A673 (cell line): Measurements from ENCODE around the gene EIF5A2. TPM values are rescaled to one million over a fixed set of nuclear protein-coding genes. Genes with fewer than 3 reads are reported as not detected.

Experiments used
- BruUV-seq: library from RNA; stranded (reverse); fragments of 400-500 nt; replicated peaks from 2 replicates; lab custom pipeline; 2021; lab: Mats Ljungman, UMichigan
- CTCF ChIA-PET: fragments of 300-600 bp; sonication (Branson Sonifier 250); formaldehyde crosslinking; loops from one replicate; lab custom pipeline; 2022; ENCODE audit warnings: antibody characterized with exemption; lab: Charles Lee
- POLR2A ChIA-PET: fragments of 300-600 bp; sonication (Branson Sonifier 250); formaldehyde crosslinking; loops from one replicate; lab custom pipeline; 2022; ENCODE audit warnings: antibody characterized with exemption; ENCODE audit not compliant: low non-redundant PET; lab: Charles Lee
- DNase-seq: peaks from one replicate; pipeline ENCODE4 v3.0.0-alpha.2; 2015; ENCODE audit warnings: low spot score
- H3K27ac ChIP-seq: fragments of 200-600 bp; sonication (generic); 2 replicates; pipeline ENCODE4 v1.5.1; 2016; ENCODE audit warnings: mixed run types, low read depth, mild to moderate bottlenecking, mixed read lengths, antibody characterized with exemption, low read length; ENCODE audit not compliant: poor library complexity, severe bottlenecking
- H3K27me3 ChIP-seq: fragments of 200-600 bp; sonication (generic); replicated peaks from 2 replicates; pipeline ENCODE4 v1.6.1; 2017; ENCODE audit warnings: mixed run types, low read depth, mild to moderate bottlenecking, mixed read lengths, antibody characterized with exemption, low read length; ENCODE audit not compliant: insufficient read depth, poor library complexity
- H3K36me3 ChIP-seq: fragments of 200-600 bp; sonication (generic); 2 replicates; pipeline ENCODE4 v1.6.1; 2016; ENCODE audit warnings: mixed run types, mild to moderate bottlenecking, mixed read lengths, antibody characterized with exemption, low read length; ENCODE audit not compliant: insufficient read depth, poor library complexity, severe bottlenecking
- H3K4me1 ChIP-seq: fragments of 200-600 bp; sonication (generic); 2 replicates; pipeline ENCODE4 v1.6.1; 2017; ENCODE audit warnings: mixed run types, mild to moderate bottlenecking, mixed read lengths, antibody characterized with exemption, low read length; ENCODE audit not compliant: insufficient read depth, poor library complexity, severe bottlenecking
- H3K4me3 ChIP-seq: fragments of 200-600 bp; sonication (generic); 2 replicates; pipeline ENCODE4 v1.5.1; 2016; ENCODE audit warnings: low read depth, mixed run types, mild to moderate bottlenecking, mixed read lengths, low read length; ENCODE audit not compliant: poor library complexity, severe bottlenecking
- H3K9me3 ChIP-seq: fragments of 200-600 bp; sonication (generic); 2 replicates; pipeline ENCODE4 v1.6.1; 2016; ENCODE audit warnings: mixed run types, low read depth, mild to moderate bottlenecking, mixed read lengths, antibody characterized with exemption, low read length; ENCODE audit not compliant: poor library complexity, severe bottlenecking
- EZH2 ChIP-seq: fragments of 200-600 bp; sonication (generic); IDR thresholded peaks from 2 replicates; pipeline ENCODE4 v1.6.1; 2017; ENCODE audit warnings: borderline replicate concordance, low read depth, mild to moderate bottlenecking, mixed read lengths, antibody characterized with exemption, low read length; ENCODE audit not compliant: poor library complexity, severe bottlenecking
- intact Hi-C: fragments of 100-400 bp; cut with micrococcal nuclease; formaldehyde crosslinking; loops from one replicate; pipeline ENCODE4 v1.10.0; 2022; ENCODE audit not compliant: unreplicated experiment
- total RNA-seq: library from RNA; stranded (reverse); gene quantifications from 2 replicates; pipeline ENCODE4 v1.2.3, GENCODE V29; 2021
- TF ChIP-seq, protein P1 (sequence below): fragments of 300-800, 200-600 bp; sonication (generic); conservative IDR thresholded peaks from 2 replicates; pipeline ENCODE4 v1.5.1; 2017; ENCODE audit warnings: low read depth, mild to moderate bottlenecking, antibody characterized with exemption, low read length, moderate library complexity, mixed read lengths

EIF5A2 gene
- total RNA-seq, 1 experiment from 2014 or later, result 20.6 TPM

DNA sequence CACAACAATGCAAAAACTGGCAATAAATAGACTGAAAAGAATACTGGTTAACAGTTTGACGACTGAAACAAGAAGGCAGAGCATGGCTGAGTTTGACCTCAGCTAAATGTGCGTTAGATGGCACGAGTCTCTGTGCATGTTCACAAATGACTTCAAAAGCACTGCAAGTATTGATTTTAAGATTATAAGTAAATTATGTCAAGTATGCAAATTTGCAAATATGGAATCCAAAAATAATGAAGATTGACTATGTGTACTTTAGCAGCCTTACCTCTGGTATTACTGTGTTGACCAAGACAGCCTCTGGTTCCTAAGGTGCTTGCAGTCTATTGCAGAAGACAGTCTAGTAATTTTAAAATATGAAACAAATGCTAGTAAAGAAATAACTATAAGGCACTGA, 2.6 kb upstream of the EIF5A2 start:
- intact Hi-C loops, result no loop called here
- Histone ChIP-seq H3K4me3 (no peak overlapping the region), H3K9me3 (peaks cover 11% of the 10 kb centered on the region), H3K27ac (no peak overlapping the region), H3K36me3 (no peaks in the 10 kb centered on the region), H3K27me3 (no peaks in the 10 kb centered on the region), H3K4me1 (peaks cover 10% of the 10 kb centered on the region)
- ChIA-PET POLR2A (no interaction called here), CTCF (no interaction called here)
- no peak for TF ChIP-seq EZH2
- TF ChIP-seq, protein P1, sequence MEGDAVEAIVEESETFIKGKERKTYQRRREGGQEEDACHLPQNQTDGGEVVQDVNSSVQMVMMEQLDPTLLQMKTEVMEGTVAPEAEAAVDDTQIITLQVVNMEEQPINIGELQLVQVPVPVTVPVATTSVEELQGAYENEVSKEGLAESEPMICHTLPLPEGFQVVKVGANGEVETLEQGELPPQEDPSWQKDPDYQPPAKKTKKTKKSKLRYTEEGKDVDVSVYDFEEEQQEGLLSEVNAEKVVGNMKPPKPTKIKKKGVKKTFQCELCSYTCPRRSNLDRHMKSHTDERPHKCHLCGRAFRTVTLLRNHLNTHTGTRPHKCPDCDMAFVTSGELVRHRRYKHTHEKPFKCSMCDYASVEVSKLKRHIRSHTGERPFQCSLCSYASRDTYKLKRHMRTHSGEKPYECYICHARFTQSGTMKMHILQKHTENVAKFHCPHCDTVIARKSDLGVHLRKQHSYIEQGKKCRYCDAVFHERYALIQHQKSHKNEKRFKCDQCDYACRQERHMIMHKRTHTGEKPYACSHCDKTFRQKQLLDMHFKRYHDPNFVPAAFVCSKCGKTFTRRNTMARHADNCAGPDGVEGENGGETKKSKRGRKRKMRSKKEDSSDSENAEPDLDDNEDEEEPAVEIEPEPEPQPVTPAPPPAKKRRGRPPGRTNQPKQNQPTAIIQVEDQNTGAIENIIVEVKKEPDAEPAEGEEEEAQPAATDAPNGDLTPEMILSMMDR, result no peak
- no peak for DNase-seq
- no TSS peak for BruUV-seq

DNA sequence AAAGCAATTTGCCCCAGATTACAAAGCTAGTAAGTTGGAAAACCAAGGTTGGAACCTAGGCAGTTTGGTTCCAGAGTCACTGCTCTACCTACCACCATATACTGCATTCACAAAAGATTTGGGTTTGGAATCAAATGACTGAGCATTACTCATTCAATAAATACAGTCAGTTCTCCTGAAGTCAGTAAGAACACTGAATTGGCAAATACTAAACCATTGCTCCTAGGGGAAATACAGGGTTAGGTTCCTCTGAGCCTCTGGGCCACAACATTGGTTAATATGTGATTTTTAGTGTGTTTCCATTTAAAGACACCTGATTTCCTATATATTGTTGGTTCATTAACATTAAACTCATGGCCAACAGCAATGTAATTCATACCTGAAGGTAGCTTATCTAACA, 2.1 kb upstream of the EIF5A2 start:
- no peak for DNase-seq
- POLR2A ChIA-PET, result no interaction called here
- intact Hi-C loops, result no loop called here
- H3K9me3 ChIP-seq, result peaks cover 11% of the 10 kb centered on the region
- H3K27ac ChIP-seq, result no peak overlapping the region
- peaks cover 10% of the 10 kb centered on the region for H3K4me1 ChIP-seq
- no peaks in the 10 kb centered on the region for H3K36me3 ChIP-seq
- TF ChIP-seq EZH2, result no peak
- TF ChIP-seq, protein P1, result no peak
- no peak overlapping the region for H3K4me3 ChIP-seq
- CTCF ChIA-PET, result no interaction called here
- no peaks in the 10 kb centered on the region for H3K27me3 ChIP-seq
- BruUV-seq, result no TSS peak

GRCh38 chr3:170909129-170909903, 879 bp upstream of the EIF5A2 start:
- Histone ChIP-seq H3K27ac (no peak overlapping the region), H3K4me1 (peaks cover 10% of the 10 kb centered on the region), H3K36me3 (no peaks in the 10 kb centered on the region), H3K9me3 (peaks cover 11% of the 10 kb centered on the region), H3K27me3 (no peaks in the 10 kb centered on the region), H3K4me3 (no peak overlapping the region)
- DNase-seq, result peak; percentile 1
- intact Hi-C loops, result no loop called here
- ChIA-PET CTCF (no interaction called here), POLR2A (no interaction called here)
- BruUV-seq, result TSS peak; percentile 91
- TF ChIP-seq EZH2, result no peak
- TF ChIP-seq, protein P1, result no peak
